Measurements from ENCODE around the gene CCDC198.

DNA sequence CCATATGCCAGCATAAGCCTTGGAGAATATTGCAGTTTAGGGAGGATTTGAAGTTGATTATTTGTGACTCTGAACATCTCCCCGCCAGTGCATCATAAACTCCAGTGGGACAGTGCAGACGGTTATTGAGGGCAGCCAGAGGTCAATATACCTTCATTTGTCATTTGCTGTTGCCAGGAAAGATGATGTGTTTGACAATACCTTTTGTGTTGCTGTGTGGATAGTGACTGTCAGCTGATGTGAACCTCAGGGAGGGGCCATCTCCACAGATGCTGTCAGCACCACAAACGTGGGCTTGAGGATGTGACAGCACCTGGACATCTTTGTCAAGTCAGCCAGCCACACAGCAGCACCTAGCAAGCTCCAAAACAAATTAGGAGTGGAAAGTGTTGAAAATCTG is 11.5 kb downstream of the CCDC198 start:
- TF ChIP-seq, protein P1, sequence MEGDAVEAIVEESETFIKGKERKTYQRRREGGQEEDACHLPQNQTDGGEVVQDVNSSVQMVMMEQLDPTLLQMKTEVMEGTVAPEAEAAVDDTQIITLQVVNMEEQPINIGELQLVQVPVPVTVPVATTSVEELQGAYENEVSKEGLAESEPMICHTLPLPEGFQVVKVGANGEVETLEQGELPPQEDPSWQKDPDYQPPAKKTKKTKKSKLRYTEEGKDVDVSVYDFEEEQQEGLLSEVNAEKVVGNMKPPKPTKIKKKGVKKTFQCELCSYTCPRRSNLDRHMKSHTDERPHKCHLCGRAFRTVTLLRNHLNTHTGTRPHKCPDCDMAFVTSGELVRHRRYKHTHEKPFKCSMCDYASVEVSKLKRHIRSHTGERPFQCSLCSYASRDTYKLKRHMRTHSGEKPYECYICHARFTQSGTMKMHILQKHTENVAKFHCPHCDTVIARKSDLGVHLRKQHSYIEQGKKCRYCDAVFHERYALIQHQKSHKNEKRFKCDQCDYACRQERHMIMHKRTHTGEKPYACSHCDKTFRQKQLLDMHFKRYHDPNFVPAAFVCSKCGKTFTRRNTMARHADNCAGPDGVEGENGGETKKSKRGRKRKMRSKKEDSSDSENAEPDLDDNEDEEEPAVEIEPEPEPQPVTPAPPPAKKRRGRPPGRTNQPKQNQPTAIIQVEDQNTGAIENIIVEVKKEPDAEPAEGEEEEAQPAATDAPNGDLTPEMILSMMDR (IDR thresholded peaks at IDR 0.05), result no peak
- no peak for TF ChIP-seq POLR2A (IDR thresholded peaks at IDR 0.05)
- TF ChIP-seq EP300 (IDR thresholded peaks at IDR 0.05), result no peak
- TF ChIP-seq POLR2AphosphoS5 (IDR thresholded peaks at IDR 0.05), result no peak

Measured in gastroesophageal sphincter (tissue), 3 donors.